GM19240 (cell line): ENCODE data around the gene DDX3X.
"Not testable (repeated sequence)": the region's sequence is repeated elsewhere in the genome, so short reads cannot be mapped to it uniquely, and the experiment has no call there.

Experiments
- DNase-seq: peaks from one replicate; pipeline ENCODE4 v3.0.0; 2011; ENCODE audit warnings: low spot score; ENCODE audit not compliant: insufficient read length

Gene DDX3X

DNA sequence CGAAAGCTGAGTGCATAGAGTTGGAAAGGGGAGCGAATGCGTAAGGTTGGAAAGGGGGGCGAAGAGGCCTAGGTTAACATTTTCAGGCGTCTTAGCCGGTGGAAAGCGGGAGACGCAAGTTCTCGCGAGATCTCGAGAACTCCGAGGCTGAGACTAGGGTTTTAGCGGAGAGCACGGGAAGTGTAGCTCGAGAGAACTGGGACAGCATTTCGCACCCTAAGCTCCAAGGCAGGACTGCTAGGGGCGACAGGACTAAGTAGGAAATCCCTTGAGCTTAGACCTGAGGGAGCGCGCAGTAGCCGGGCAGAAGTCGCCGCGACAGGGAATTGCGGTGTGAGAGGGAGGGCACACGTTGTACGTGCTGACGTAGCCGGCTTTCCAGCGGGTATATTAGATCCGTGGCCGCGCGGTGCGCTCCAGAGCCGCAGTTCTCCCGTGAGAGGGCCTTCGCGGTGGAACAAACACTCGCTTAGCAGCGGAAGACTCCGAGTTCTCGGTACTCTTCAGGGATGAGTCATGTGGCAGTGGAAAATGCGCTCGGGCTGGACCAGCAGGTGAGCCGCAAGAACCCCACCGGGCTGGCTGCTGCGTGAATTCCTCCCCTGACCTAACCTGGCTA, at the start of gene DDX3X:
DDX3X (plus strand) TSS at position 419 of the 619 bp plus-strand sequence; CDS start at position 510, 91 bp downstream.
- DNase-seq = no peak

DNA sequence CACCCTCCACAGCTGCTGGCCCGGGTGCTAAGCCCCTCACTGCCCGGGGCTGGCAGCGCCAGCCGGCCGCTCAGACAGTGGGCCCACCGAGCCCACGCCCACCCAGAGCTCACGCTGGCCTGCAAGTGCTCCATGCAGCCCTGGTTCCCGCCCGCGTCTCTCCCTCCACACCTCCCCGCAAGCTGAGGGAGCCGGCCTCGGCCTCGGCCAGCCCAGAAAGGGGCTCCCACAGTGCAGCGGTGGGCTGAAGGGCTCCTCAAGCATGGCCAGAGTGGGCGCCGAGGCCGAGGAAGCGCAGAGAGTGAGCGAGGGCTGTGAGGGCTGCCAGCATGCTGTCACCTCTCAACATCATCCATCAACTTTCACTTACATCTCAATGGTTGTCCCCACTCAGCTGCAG, 48.0 kb upstream of the DDX3X start:
- not testable (repeated sequence) for DNase-seq

DNA sequence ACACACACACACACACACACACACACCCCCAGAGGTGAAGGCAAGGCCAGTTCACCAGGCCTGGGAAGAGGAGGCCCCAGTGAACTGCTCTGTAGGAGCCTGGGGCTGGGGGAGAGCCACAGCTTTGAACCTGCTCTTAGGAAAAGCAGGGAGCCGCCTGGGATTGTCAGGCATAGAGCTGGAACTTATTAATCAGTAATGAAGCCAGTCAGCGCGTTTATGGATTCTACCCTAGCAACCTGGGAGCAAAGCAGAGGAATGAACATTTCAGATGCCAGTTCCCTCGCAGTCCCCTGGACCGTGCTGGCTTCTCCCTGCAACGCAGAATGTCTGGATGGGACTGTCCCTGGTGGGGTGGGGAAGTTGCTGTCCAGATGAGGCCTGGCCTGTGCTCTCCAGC, 45.3 kb upstream of the DDX3X start:
- no peak for DNase-seq

DNA sequence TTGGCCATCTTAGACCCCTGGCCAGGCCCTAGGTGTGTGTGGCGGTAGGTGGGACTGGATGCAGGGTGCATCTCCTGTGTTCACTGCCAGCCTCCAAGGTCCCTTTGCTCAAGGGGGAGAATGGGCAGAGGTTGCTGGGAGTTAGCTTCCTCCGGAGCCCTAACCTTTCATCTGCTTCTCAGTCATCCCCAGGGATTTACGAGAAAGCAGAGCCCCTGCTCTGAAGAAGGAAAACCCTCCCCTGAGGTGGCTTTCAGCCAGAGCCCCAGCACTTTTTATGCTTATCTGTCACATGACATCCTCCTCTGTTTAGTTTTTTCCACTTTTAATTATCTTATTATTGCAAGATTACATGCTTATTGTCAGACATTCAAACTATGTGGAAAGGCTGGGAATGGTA, 44.9 kb upstream of the DDX3X start:
- DNase-seq = no peak

DNA sequence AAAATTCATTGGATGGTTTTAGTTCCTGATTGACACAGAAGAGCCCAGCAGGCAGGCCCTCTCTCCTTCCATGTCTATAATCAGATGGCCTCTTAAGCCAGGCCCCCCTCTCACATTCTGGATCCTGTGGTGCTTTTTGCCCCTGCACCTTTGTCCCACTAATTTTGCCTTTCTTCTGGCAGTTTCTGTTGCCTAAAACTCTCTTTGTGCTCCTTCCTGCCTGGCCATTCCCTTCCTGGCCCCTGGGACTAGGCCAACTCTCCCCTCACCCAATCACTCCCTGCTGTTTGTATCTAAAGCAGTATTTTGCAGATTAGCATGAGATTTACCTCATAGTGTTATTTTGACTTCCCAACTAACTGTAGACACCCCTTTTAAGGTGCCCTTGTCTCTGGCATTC, 42.7 kb upstream of the DDX3X start:
- no peak for DNase-seq

DNA sequence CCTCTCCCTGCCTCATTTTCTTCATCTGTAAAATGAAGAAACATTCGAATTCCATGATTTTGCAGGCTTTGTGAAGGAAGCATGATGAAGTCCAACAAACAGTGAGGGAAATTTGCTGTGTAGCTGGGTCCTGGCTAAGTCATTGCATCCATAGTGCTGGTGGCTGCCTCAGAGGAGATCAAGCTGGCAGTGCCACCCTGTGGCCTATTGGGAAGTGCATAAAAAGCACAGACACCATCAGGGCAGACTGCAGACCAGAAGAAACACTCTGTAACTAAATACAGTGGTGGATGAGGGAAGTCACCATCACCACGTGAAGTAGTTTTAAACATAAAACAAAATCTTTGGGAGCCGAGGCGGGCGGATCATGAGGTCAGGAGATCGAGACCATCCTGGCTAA, 40.7 kb upstream of the DDX3X start:
- no peak for DNase-seq

DNA sequence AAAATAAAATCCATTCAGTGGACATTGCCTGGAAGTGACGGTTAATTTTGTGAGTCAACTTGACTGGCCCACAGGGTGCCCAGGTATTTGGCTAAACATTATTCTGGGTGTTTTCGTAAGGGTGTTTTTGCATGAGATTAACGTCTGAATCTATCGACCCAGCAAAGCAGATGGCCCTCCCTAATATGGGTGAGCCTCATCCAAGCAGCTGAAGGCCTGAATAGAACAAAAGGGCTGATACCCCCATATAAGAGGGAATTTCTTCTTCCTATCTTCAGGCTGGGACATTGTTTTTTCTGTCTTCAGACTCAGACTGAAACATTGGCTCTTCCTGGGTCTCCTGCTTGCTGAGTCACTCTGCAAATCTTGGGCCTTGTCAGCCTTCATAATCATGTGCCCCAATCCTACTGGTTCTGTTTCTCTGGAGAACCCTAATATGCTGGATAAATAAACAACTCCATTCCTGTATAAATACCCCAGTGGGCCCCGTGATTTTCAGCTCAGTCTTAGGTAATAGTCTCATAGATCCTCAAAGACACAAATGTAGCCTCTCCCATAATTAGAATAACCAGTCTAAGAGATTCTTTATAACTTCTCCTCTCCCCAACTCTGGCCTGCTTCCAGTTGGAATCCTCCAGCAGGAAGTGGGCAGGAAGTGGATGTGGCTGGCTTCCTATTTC, 33.1 kb upstream of the DDX3X start:
- DNase-seq = no peak

DNA sequence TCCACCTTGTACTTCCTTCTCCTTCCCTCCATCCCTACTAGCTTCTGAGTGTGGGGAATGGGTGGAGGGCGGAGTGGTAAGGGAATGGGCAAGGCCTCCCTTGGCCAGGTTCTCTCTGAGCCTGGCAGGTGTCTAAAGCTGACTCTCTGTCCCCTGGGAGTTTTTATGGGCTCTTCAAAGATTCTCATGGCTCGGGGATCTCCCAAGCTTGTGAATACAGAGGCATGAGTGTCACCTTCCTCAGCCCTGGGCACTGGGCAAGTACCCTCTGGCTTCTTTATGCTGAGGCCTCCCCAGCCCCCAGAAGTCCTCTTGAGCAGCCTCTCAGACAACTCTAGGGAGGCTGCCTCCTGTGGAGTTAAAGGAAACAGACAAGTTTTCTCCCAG, 32.5 kb upstream of the DDX3X start:
- no peak for DNase-seq

DNA sequence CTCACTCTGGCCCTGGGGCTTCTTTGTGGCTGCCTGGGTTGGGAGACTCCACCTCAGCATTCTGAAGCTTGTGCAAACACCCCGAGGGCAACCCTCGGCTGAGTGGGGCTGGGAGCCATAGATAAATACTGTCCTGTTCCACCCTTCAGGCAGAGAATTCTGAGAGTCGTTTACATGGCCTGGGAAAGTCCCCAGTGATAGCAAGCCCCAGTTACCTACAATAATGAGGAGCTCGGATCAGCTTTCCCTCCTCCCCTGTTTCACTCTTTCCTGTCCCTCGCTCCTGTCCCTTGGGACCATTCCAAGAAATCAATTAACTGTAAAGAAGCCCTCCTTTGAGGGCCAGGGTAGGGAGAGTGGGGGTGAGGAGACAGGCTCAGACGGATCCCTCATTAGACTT, 31.6 kb upstream of the DDX3X start:
- no peak for DNase-seq

DNA sequence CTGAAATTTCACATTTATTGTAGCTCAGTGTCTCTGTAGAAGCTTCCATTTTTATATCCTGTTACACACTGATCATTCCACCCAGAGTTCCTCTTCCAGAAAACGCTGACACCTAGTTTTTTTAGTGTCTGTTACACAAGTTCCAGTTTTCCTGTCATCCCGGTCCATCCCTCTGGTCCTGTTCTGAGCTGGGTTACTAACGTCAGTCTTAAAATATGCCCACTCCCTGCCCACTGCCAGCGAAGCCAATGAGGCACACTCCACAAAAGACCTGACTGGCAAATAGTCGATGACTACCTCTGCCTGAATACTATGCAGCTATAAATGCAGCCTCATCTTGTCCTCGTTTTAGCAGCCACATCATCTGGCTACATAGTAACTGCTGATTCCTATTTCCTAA, 30.9 kb upstream of the DDX3X start:
- no peak for DNase-seq

DNA sequence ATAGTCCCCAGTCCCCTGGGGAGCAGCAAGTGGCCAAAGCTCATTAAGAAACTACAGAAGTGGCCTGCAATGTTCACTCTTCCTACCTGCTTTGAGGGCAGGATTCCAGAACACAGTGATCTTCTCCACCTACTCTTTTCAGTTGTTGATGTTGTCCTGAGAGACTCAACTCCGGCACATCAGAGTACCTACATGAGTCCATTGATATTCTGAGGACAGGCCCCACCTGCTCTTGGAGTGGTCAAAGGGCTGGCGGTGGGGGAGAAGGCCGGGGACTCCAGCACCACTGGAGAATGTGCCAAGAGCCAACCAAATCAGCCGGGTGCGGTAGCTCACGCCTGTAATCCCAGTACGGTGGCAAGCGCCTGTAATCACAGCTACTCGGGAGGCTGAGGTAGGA, 29.8 kb upstream of the DDX3X start:
- DNase-seq = no peak

DNA sequence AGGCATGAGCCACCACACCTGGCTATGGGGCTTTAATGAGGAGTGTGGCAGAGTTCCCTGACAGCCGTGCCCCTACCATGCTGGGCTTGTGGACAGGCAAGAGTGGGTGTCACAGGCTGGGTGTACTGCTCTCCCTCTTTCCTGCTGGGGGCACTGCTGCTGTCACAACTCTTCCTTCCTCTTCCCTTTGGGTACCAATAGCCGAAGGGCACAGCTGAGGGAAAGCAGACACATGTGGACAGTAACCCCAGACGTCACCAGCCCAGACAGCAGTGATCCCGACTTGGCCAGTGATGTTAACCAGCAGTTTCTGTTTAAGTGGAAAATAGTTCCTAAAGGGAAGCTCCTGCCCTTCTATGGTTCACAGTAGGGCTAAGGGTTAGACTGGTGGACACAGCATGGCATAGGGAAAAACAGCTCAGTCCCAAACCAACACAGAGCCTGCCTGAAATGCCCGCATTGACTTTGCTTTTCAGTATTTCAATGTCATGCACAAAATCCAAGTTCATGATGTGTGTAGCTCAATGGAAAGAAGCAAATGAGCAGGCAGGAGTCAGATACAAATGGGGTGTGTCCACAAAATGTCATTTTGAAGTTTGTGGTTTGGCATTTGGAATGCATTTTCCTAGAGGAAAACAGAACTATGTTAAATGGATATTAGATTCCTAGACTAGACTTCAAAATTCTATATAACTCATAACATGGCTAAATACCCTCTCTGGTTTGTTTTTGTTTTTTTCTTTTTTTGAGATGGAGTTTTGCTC, 24.9 kb upstream of the DDX3X start:
- DNase-seq = no peak

DNA sequence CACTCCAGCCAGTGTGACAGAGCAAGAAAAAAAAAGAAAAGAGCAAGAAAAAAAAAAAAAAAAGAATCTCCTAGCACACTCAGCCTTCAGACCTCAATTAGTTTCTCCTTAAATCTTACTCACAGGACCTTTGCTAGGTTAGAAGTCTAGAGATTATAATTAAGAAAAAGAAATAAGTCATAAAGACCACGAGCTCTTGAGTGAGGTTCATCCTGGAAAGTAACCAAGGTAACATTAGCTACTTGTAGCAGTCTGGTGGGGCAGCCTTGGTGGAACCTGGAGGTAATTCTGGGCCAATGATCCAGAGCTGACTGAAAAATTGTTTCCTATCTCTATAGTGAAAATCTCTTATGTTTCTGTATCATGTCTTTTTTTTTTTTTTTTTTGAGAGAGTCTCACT, 21.2 kb upstream of the DDX3X start:
- DNase-seq = no peak

DNA sequence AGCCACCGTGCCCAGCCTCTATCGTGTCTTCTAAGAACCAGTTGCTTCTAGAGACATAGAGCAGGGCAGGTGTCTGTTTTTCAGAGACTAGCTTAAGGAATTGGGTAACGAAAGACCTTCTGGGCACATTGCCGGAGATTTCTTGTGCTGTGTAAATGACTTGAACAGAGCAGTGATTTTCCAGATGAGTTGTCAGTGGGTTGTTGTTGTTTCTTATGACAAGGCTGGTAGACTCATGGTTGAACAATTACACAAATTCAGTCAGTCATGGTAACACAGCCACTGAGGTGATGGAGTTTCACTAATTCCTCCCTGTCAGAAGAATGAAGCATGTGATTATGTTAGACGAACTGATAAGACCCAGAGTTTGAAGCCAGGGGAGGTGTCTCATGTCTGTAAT, 20.5 kb upstream of the DDX3X start:
- no peak for DNase-seq

DNA sequence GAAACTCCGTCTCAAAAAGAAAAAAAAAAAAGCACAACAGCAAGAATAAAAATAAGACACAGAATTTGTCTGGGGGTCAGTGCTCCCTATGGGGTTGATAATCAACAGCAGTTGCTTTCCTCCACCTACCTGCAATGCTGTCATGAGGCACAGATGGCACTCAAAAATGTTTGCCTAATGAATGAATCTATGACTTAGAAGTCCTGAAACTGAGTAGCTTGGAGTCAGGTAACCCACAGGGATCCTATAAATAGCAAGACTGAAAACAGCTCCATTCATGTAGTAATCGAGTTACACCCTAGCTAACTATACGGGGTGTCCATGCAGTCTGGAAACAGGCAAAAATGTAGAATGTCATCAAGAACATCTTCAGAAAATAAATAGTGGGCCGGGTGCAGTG, 19.8 kb upstream of the DDX3X start:
- no peak for DNase-seq

DNA sequence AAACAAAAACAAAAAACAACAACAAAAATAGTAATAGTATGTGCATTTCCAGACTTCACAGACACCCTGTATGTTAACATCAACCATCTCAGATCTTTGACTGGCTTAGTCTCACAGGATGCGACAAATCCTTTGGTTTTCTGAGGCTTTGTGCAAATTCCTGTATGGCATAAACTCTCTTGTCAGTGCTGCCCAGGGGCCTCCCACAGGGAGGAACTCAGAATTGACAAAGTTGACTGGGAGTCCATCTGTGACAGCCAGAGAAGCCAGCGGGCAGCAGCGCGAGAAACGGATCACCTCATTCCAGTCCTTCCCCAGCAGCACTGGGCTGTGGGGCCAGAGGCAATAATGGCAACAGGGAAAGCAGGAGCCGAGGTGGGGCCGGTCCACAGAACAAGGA, 19.1 kb upstream of the DDX3X start:
- DNase-seq = no peak

DNA sequence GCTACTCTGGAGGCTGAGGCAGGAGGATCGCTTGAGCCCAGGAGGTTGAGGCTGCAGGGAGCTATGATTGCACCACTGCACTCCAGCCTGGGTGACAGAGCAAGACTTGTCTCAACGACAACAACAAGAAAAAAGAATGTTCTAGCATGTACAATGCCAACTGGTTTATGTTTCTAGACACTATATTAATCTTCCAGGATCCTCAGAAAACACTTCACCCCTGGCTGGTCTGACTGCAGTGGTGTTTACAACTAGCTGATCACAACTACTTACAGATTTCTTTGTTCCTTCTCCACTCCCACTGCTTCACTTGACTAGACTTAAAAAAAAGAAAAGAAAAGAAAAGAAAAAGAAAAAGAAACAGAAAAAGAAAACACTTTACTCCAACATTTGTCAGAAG, 17.7 kb upstream of the DDX3X start:
- not testable (repeated sequence) for DNase-seq

DNA sequence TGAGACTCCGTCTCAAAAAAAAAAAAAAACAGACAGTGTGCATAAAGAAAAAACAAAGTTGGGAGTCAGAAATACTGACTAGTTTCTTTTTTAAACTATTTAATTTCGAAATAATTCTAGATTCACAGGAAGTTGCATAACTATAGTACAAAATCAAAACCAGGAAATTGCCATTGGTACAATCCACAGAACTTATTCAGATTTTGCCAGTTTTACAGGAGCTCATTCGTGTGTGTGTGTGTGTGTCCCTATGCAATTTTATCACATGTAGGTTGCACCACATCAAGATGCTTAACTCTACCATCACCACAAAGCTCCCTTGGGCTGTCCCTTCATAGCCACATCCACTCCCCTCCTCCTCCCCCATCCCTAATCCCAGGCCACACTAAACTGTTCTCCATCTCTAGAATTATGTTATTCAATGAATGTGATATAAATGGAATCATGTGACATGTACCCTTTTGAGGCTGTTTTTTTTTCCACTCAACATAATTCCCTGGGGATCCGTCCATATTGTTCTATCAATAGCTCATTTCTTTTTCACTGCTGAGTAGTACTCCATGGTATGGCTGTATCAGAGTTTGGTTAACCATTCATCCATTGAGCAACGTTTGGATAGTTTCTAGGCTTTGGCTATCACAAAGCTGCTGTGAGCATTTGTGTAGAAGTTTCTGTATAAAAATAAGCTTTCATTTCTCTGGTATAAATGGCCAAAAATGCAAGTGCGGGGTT, 16.3 kb upstream of the DDX3X start:
- DNase-seq = no peak

DNA sequence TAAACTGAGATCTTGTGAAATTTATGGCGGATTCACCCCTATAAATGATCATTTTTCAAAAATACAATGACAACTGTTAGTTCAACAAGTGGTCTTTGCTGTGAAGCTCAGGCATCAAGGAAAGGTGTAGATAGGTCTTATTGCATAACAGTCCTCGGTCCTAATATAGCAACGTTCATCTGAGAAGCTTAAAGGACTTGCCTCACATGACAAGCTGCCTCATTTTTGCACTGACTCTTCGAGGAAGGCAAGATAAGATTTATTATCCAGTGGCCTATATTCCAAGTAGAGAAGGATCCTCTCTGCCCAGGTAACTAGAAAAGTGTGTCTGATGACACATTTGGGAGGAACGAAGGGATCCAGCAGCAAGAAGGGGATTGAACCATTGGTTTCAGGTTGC, 13.6 kb upstream of the DDX3X start:
- DNase-seq = no peak

DNA sequence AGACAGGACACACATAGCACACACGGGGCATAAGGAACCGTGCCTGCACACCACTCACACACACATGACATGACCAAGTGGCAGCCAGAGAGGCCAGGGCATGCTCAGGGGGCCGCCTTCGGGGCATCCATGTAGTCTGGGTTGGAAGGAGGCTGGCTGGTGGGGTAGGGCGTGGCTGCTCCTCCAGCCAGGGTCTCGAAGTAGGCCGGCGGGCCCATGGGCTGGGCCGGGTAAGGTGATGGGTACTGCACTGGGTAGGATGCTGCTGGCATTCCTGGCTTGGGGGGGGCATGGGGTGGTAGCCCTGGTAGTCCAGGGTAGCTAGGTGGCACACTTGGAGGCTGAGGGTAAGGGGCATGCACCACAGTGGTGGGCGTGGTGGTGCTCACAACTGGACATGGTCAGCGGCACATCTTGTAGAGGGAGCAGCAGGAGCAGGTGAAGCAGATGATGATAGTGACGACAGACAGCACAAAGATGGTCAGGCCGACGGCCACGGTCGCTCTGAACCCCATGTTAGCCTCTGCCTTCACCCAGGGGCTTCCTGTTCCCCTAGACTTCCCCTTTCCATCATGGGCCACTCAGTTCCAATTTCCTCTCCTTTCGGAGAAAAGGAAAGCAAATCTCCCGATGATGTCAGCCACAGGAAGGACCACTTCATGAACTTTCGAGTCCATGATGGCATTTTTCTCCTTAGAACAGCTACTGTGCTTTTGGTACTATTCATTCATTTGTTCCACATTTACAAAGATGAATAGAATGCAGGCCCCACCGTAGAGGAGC, 10.9 kb upstream of the DDX3X start:
- no peak for DNase-seq

DNA sequence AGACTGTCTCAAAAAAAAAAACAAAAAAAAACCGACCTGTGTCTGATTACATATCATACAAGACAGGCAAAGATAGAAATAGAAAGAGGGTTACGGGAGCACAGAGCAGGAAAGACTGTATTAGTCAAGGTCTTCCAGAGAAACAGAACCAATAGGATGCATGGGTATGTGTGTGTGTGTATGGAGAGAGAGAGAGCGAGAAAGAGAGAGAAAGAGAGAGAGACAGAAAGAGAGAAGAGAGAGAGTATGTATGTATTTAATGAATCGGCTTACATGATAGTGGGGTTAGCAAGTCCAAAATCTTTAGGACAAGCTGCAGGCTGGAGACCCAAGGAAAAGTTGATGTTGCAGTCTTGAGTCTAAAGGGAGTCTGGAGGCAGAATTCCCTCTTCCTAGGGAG, 7.5 kb upstream of the DDX3X start:
- no peak for DNase-seq
